HEK293 (cell line): ENCODE results near the gene CREG2.

Experiments used
- CTCF ChIP-seq: fragments of 450-650 bp; formaldehyde crosslinking; IDR thresholded peaks from 2 replicates; pipeline ENCODE4 v1.5.1; 2016; ENCODE audit warnings: missing biosample characterization, missing genetic modification characterization
- MYNN ChIP-seq: fragments of 450-650 bp; formaldehyde crosslinking; IDR thresholded peaks from 2 replicates; pipeline ENCODE4 v1.5.1; 2016; ENCODE audit warnings: missing biosample characterization, missing genetic modification characterization, borderline replicate concordance
- YY1 ChIP-seq: fragments of 450-650 bp; formaldehyde crosslinking; IDR thresholded peaks from 2 replicates; pipeline ENCODE4 v1.5.1; 2018; ENCODE audit warnings: missing biosample characterization, missing genetic modification characterization
- ZNF169 ChIP-seq: fragments of 450-650 bp; formaldehyde crosslinking; IDR thresholded peaks from 2 replicates; pipeline ENCODE4 v1.5.1; 2016; ENCODE audit warnings: missing biosample characterization, missing genetic modification characterization
- ZNF416 ChIP-seq: fragments of 450-650 bp; formaldehyde crosslinking; IDR thresholded peaks from 2 replicates; pipeline ENCODE4 v1.5.1; 2016; ENCODE audit warnings: missing biosample characterization, missing genetic modification characterization
- ZNF426 ChIP-seq: fragments of 450-650 bp; formaldehyde crosslinking; IDR thresholded peaks from 2 replicates; pipeline ENCODE4 v1.5.1; 2017; ENCODE audit warnings: missing biosample characterization, missing genetic modification characterization, mild to moderate bottlenecking, inconsistent platforms, moderate library complexity
- ZNF792 ChIP-seq: fragments of 450-650 bp; formaldehyde crosslinking; IDR thresholded peaks from 2 replicates; pipeline ENCODE4 v1.5.1; 2016; ENCODE audit warnings: missing biosample characterization, missing genetic modification characterization
- TF ChIP-seq, protein P1 (sequence below): sonication (generic); formaldehyde crosslinking; IDR thresholded peaks from 2 replicates; pipeline ENCODE4 v1.8.1; 2022; ENCODE audit warnings: mild to moderate bottlenecking, moderate library complexity, missing genetic modification reagents

DNA sequence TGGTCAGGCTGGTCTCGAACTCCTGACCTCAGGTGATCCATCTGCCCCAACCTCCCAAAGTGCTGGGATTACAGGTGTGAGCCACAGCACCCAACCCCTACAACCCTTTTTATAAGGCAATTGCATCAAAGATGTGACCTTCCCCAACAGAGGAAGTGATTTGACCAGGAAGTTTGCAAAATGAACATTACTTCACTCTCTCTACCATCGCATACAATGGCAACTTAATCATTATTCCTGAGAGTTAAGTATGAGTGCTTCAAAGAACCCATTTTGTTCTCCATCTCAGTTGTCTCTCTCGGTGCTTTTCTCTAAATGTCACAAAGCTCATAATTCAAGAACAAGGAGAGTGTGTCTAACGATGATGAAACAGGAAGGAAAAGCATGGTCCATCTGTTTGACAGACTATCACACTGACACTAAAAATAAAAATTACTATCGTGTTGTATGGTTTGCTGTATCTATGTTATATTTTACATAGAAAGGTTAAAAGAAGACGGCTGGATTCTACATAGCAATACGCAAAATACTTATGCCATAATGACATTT lies 18.1 kb upstream of the CREG2 start:
- TF ChIP-seq ZNF169 = no peak
- TF ChIP-seq, protein P1, sequence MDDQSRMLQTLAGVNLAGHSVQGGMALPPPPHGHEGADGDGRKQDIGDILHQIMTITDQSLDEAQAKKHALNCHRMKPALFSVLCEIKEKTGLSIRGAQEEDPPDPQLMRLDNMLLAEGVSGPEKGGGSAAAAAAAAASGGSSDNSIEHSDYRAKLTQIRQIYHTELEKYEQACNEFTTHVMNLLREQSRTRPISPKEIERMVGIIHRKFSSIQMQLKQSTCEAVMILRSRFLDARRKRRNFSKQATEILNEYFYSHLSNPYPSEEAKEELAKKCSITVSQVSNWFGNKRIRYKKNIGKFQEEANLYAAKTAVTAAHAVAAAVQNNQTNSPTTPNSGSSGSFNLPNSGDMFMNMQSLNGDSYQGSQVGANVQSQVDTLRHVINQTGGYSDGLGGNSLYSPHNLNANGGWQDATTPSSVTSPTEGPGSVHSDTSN (CRISPR knock-in tag) = no peak
- no peak for TF ChIP-seq CTCF (tag by site-specific recombination)
- TF ChIP-seq ZNF416 (tag by site-specific recombination) = no peak
- TF ChIP-seq MYNN = no peak
- TF ChIP-seq ZNF792 (tag by site-specific recombination) = no peak
- no peak for TF ChIP-seq YY1
- TF ChIP-seq ZNF426 (tag by site-specific recombination) = no peak
